Measurements from ENCODE around the gene SYTL4.

DNA sequence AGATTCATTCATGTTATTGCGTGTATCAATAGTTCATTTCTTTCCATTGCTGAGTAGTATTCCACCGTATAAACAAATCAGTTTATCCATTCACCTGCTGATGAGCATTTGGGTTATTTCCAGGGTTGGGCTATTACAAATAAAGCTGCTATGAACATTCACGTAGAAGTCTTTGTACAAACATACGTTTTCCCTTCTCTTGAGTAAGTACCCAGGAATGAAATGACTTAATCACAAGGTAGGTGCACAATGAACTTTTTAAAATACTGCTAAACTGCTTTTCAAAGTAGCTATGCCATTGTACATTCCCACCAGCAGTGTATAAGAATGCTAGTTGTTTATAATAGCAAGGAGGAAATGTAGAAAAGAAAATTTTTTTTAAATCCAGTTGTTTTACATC, 35.9 kb downstream of the SYTL4 start:
- TF ChIP-seq POLR2A (IDR thresholded peaks at IDR 0.05), result no peak
- TF ChIP-seq, protein P1, sequence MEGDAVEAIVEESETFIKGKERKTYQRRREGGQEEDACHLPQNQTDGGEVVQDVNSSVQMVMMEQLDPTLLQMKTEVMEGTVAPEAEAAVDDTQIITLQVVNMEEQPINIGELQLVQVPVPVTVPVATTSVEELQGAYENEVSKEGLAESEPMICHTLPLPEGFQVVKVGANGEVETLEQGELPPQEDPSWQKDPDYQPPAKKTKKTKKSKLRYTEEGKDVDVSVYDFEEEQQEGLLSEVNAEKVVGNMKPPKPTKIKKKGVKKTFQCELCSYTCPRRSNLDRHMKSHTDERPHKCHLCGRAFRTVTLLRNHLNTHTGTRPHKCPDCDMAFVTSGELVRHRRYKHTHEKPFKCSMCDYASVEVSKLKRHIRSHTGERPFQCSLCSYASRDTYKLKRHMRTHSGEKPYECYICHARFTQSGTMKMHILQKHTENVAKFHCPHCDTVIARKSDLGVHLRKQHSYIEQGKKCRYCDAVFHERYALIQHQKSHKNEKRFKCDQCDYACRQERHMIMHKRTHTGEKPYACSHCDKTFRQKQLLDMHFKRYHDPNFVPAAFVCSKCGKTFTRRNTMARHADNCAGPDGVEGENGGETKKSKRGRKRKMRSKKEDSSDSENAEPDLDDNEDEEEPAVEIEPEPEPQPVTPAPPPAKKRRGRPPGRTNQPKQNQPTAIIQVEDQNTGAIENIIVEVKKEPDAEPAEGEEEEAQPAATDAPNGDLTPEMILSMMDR (IDR thresholded peaks at IDR 0.05), result no peak

Measured in lower leg skin (tissue), 3 donors.